Ishikawa (cell line): ENCODE measurements around the gene ITGA1.

Experiments
- CEBPB ChIP-seq: IDR thresholded peaks from 2 replicates; pipeline ENCODE4 v1.6.1; 2012
- CREB1 ChIP-seq: IDR thresholded peaks from 2 replicates; pipeline ENCODE4 v1.6.1; 2012; ENCODE audit warnings: low read depth
- EGR1 ChIP-seq: IDR thresholded peaks from 2 replicates; pipeline ENCODE4 v1.6.1; 2012
- EP300 ChIP-seq: IDR thresholded peaks from 2 replicates; pipeline ENCODE4 v1.6.1; 2012; ENCODE audit warnings: borderline replicate concordance
- FOXM1 ChIP-seq: IDR thresholded peaks from 2 replicates; pipeline ENCODE4 v1.6.1; 2012; ENCODE audit warnings: low read depth, borderline replicate concordance
- NFIC ChIP-seq: IDR thresholded peaks from 2 replicates; pipeline ENCODE4 v1.6.1; 2012
- RAD21 ChIP-seq: IDR thresholded peaks from 2 replicates; pipeline ENCODE4 v1.6.1; 2012; ENCODE audit warnings: low read depth
- TAF1 ChIP-seq: IDR thresholded peaks from 2 replicates; pipeline ENCODE4 v1.6.1; 2012; ENCODE audit warnings: low read depth, mild to moderate bottlenecking
- TCF12 ChIP-seq: IDR thresholded peaks from 2 replicates; pipeline ENCODE4 v1.6.1; 2012; ENCODE audit warnings: low read depth
- TEAD4 ChIP-seq: IDR thresholded peaks from 2 replicates; pipeline ENCODE4 v1.6.1; 2012
- YY1 ChIP-seq: IDR thresholded peaks from 2 replicates; pipeline ENCODE4 v1.6.1; 2012; ENCODE audit warnings: low read depth
- ZBTB7A ChIP-seq: IDR thresholded peaks from 2 replicates; pipeline ENCODE4 v1.6.1; 2012; ENCODE audit warnings: low read depth
- TF ChIP-seq, protein P1 (sequence below): IDR thresholded peaks from 2 replicates; pipeline ENCODE4 v1.6.1; 2012
- TF ChIP-seq, protein P2 (sequence below): IDR thresholded peaks from 2 replicates; pipeline ENCODE4 v1.6.1; 2012; ENCODE audit warnings: low read depth, mild to moderate bottlenecking
- TF ChIP-seq, protein P3 (sequence below): IDR thresholded peaks from 2 replicates; pipeline ENCODE4 v1.6.1; 2012

ITGA1 gene

DNA sequence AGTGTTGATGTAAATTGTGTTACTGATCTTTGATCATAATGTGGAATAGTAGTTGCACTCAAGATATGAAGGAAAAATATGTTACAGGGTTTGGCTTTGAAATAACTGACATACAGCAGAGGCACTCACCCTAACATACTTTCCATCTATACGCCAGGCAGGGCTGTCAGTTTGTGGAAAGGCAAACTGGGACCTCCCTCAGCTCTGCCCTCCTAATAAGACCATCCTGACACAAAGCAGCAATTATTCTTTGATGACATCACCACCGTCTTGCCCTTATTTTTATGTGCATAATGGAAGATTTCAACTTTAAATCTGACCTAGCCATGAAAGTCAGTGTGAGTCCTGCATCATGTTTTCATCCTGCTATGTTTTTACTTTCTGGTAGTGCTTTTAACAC lies 42.9 kb downstream of the ITGA1 start:
- TF ChIP-seq FOXM1: no peak
- no peak for TF ChIP-seq YY1

DNA sequence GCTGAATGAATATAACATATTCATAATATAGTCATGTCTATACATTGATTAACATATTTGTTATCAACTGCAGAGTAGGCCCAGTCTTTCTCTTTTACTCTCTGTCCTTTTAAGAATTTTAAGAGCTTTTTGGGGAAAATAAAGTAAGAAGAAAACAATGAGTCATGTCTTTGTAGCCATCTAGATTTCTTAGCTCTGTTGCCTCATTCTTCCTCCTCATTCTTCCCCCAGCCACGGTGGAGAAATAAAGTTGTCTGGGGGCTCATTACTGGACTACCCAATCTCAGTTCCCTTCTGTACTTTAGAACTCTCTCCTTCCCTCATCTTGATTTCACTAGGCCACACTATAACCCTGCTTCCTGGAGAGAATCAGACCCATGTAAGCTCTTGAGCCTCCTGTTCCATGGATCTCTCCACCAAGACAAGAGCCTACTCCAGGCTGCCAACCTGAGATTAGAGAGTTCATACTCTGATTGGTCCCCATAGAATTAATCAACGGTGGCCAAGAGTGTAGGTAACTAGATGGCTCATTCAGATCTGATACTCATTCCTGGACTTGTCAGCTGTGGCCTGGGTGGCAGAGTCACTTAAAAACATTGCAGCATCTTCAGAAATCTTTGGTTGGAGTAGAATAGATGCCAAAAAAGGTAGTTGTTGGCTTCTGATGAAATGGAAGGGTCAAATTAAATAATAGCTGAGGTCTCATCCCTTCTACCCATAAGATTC lies 44.2 kb downstream of the ITGA1 start:
- TF ChIP-seq FOXM1: no peak

DNA sequence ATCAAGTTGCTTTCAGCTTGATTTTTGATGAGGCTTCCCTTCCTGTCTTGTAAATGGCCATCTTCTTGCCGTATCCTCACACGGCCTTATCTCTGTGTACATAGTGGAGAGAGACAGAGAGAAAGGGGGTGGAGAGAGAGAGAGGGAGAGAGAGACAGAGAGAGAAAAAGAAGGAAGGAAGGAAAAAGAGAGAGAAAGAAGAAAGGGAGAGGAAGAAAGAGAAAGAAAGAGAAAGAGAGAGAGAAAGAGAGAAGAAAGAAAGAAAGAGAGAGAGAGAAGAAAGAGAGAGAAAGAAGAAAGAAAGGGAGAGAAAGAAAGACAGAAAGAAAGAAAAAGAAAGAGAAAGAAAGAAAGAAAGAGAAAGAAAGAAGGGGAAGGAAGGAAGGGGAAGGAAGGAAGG lies 46.6 kb downstream of the ITGA1 start:
- TF ChIP-seq CEBPB (no peak), FOXM1 (no peak), NFIC (no peak), EP300 (no peak), YY1 (no peak), EGR1 (no peak)
- TF ChIP-seq, protein P1, sequence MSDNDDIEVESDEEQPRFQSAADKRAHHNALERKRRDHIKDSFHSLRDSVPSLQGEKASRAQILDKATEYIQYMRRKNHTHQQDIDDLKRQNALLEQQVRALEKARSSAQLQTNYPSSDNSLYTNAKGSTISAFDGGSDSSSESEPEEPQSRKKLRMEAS: no peak
- TF ChIP-seq, protein P2, sequence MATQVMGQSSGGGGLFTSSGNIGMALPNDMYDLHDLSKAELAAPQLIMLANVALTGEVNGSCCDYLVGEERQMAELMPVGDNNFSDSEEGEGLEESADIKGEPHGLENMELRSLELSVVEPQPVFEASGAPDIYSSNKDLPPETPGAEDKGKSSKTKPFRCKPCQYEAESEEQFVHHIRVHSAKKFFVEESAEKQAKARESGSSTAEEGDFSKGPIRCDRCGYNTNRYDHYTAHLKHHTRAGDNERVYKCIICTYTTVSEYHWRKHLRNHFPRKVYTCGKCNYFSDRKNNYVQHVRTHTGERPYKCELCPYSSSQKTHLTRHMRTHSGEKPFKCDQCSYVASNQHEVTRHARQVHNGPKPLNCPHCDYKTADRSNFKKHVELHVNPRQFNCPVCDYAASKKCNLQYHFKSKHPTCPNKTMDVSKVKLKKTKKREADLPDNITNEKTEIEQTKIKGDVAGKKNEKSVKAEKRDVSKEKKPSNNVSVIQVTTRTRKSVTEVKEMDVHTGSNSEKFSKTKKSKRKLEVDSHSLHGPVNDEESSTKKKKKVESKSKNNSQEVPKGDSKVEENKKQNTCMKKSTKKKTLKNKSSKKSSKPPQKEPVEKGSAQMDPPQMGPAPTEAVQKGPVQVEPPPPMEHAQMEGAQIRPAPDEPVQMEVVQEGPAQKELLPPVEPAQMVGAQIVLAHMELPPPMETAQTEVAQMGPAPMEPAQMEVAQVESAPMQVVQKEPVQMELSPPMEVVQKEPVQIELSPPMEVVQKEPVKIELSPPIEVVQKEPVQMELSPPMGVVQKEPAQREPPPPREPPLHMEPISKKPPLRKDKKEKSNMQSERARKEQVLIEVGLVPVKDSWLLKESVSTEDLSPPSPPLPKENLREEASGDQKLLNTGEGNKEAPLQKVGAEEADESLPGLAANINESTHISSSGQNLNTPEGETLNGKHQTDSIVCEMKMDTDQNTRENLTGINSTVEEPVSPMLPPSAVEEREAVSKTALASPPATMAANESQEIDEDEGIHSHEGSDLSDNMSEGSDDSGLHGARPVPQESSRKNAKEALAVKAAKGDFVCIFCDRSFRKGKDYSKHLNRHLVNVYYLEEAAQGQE: no peak

DNA sequence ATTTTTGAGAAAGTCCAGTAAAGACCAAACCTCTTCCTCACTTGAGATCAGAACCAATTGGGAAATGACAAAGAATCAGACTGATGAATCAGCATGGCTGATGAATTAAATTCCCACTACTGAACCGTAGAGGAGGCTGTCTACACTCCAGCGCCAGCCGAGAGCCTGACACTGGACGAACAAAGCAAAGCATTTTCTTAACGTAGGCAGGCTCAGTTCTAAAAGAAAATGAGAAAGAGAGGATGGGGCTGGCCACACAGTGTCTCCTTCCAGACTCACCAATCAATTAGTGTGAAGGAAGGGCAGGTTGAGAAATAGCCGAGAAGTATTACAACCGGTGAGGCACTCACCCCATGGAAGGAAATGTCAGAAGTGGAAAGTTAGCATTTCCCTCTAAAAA lies 49.4 kb downstream of the ITGA1 start:
- TF ChIP-seq CEBPB (no peak), TCF12 (no peak), NFIC (no peak)
- TF ChIP-seq, protein P3, sequence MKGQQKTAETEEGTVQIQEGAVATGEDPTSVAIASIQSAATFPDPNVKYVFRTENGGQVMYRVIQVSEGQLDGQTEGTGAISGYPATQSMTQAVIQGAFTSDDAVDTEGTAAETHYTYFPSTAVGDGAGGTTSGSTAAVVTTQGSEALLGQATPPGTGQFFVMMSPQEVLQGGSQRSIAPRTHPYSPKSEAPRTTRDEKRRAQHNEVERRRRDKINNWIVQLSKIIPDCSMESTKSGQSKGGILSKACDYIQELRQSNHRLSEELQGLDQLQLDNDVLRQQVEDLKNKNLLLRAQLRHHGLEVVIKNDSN: no peak

DNA sequence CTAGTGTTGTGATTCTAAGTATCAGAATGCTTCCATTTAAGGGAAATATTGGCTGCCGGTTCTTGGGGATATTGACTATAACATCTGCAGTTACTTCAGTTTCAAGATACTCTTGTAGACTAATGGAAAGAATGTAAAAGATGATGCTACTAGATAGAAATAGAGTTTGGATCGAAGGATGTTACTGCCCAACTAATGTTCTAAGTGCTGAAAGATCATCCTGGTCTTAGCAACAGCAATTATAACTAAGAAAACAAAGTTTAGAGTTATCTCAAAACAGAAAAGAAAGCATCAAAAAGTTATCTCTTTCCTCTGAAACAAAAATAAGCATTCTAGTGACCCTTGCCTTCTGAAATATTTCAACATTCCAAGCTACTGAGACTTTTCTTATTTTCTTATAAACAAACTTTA lies 49.9 kb downstream of the ITGA1 start:
- TF ChIP-seq YY1 (no peak), TAF1 (no peak), RAD21 (no peak), EP300 (no peak), ZBTB7A (no peak), CEBPB (no peak), TCF12 (no peak), CREB1 (no peak), FOXM1 (no peak), EGR1 (no peak), NFIC (no peak), TEAD4 (no peak)
- TF ChIP-seq, protein P1: no peak
- TF ChIP-seq, protein P2: no peak
- TF ChIP-seq, protein P3: no peak

DNA sequence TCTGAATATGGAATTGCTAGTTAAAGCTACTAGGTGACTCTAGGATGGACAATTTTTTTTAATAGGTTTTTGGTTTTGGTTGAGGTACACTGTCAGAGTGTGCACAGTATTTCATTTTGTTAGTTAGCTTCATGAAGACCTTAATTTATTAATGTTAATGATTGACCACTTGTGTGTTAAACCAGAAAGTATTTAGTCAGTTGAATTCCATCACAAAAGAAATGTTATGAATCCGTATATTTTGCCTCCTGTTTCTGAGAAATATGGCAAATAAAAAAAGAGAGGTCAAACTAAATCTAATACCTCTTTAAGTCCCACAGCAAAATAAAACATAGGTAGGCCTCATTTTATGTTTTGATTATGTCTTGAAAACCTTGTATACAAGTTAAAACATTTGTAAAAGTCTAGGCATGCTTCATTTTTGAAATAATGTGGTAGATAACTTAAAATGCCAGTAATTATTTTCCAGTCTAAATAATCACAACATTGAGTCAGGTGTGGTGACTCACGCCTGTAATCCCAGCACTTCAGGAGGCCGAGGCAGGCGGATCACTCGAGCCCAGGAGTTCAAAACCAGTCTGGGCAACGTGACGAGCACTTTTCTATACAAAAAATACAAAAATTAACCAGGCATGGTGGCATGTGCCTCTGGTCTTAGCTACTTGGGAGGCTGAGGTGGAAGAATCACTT lies 50.8 kb downstream of the ITGA1 start:
- TF ChIP-seq FOXM1 (no peak), NFIC (no peak), EGR1 (no peak), RAD21 (no peak), EP300 (no peak), CREB1 (no peak), YY1 (no peak), ZBTB7A (no peak), TAF1 (no peak), CEBPB (no peak), TCF12 (no peak), TEAD4 (no peak)
- TF ChIP-seq, protein P3: no peak
- TF ChIP-seq, protein P2: no peak
- TF ChIP-seq, protein P1: no peak
